Stimulated activated naive CD8-positive, alpha-beta T cell treated with anti-CD3 and anti-CD28 coated beads, Interleukin-15, amount 100 ng/mL, for 72 hours (primary cell): ENCODE data around the gene KLHL13.
"Not testable (repeated sequence)": the region's sequence is repeated elsewhere in the genome, so short reads cannot be mapped to it uniquely, and the experiment has no call there.

Experiments used
- ATAC-seq: fragments of 150-1000 bp; cut with Tn5 transposase; 2 replicates; pipeline ENCODE4 v1.10.0; 2021; ENCODE audit warnings: mild to moderate bottlenecking, moderate library complexity
- DNase-seq, 2 donors: peaks; one replicate each; pipeline ENCODE4 v3.0.0; 2021 to 2022
- H3K27ac Mint-ChIP-seq, 2 donors: one replicate each; pipeline ENCODE4 v1.8.0; 2022; ENCODE audit warnings: mild to moderate bottlenecking in 2 of 2, mixed read lengths in 2 of 2, moderate library complexity in 2 of 2
- H3K27me3 Mint-ChIP-seq: one replicate; pipeline ENCODE4 v1.8.0; 2022; ENCODE audit warnings: mixed read lengths
- H3K4me1 Mint-ChIP-seq: one replicate; pipeline ENCODE4 v1.8.0; 2022; ENCODE audit warnings: mild to moderate bottlenecking, mixed read lengths
- H3K4me3 Mint-ChIP-seq, 2 donors: one replicate each; pipeline ENCODE4 v1.8.0; 2022; ENCODE audit warnings: mild to moderate bottlenecking in 2 of 2, mixed read lengths in 2 of 2, moderate library complexity in 1 of 2
- H3K9me3 Mint-ChIP-seq, 2 donors: one replicate each; pipeline ENCODE4 v1.8.0; 2022; ENCODE audit warnings: mixed read lengths in 2 of 2

Gene KLHL13

GRCh38 chrX:118038614-118039365, 77.8 kb downstream of the KLHL13 start:
- Mint-ChIP-seq H3K9me3 (peaks cover 6 to 16% of the 10 kb centered on the region in 2 donors), H3K4me3 (no peak overlapping the region), H3K27me3 (no peaks in the 10 kb centered on the region), H3K27ac (no peak overlapping the region), H3K4me1 (no peaks in the 10 kb centered on the region)
- DNase-seq (no peak), ATAC-seq (no peak)

- H3K4me3 Mint-ChIP-seq = no peak overlapping the region
- H3K27ac Mint-ChIP-seq = no peak overlapping the region
- DNase-seq (no peak), ATAC-seq (no peak)
- no peaks in the 10 kb centered on the region for H3K9me3 Mint-ChIP-seq
- no peaks in the 10 kb centered on the region for H3K4me1 Mint-ChIP-seq
- no peaks in the 10 kb centered on the region for H3K27me3 Mint-ChIP-seq
Measured at GRCh38 chrX:118026631-118027030, 90.0 kb downstream of the KLHL13 start.

GRCh38 chrX:118025226-118025625, 91.4 kb downstream of the KLHL13 start:
- no peak overlapping the region for H3K4me3 Mint-ChIP-seq
- no peaks in the 10 kb centered on the region for H3K27me3 Mint-ChIP-seq
- DNase-seq = no peak
- peak overlapping the region in 1 of 2 donors; percentile 46 for H3K27ac Mint-ChIP-seq
- no peaks in the 10 kb centered on the region for H3K9me3 Mint-ChIP-seq
- H3K4me1 Mint-ChIP-seq = no peaks in the 10 kb centered on the region
- ATAC-seq = no peak

- ATAC-seq = no peak
Measured at GRCh38 chrX:118024482-118024881, 92.1 kb downstream of the KLHL13 start.

GRCh38 chrX:118022753-118023152, 93.9 kb downstream of the KLHL13 start:
- H3K4me3 Mint-ChIP-seq = no peak overlapping the region

More at GRCh38 chrX:118024482-118024881, 92.1 kb downstream of the KLHL13 start:
- no peaks in the 10 kb centered on the region for H3K9me3 Mint-ChIP-seq
- H3K27me3 Mint-ChIP-seq = no peaks in the 10 kb centered on the region
- no peak overlapping the region for H3K4me3 Mint-ChIP-seq
- no peaks in the 10 kb centered on the region for H3K4me1 Mint-ChIP-seq
- no peak overlapping the region for H3K27ac Mint-ChIP-seq
- no peak for DNase-seq

GRCh38 chrX:118016422-118016821, 100.2 kb downstream of the KLHL13 start:
- Mint-ChIP-seq H3K27me3 (no peaks in the 10 kb centered on the region), H3K27ac (no peak overlapping the region), H3K9me3 (peaks cover 0 to 8% of the 10 kb centered on the region in 2 donors), H3K4me1 (no peaks in the 10 kb centered on the region), H3K4me3 (no peak overlapping the region)
- no peak for DNase-seq
- no peak for ATAC-seq

More at GRCh38 chrX:118022753-118023152, 93.9 kb downstream of the KLHL13 start:
- Mint-ChIP-seq H3K27ac (no peak overlapping the region), H3K27me3 (no peaks in the 10 kb centered on the region), H3K4me1 (no peaks in the 10 kb centered on the region), H3K9me3 (no peaks in the 10 kb centered on the region)
- ATAC-seq (no peak), DNase-seq (no peak)

GRCh38 chrX:118002417-118002816, 114.2 kb downstream of the KLHL13 start:
- not testable (repeated sequence) for H3K4me3 Mint-ChIP-seq, H3K27me3 Mint-ChIP-seq, H3K9me3 Mint-ChIP-seq

GRCh38 chrX:118000518-118000917, 116.1 kb downstream of the KLHL13 start:
- no peaks in the 10 kb centered on the region for H3K4me1 Mint-ChIP-seq
- no peaks in the 10 kb centered on the region for H3K27me3 Mint-ChIP-seq
- no peaks in the 10 kb centered on the region for H3K9me3 Mint-ChIP-seq
- no peak overlapping the region for H3K27ac Mint-ChIP-seq
- ATAC-seq = no peak
- no peak for DNase-seq
- H3K4me3 Mint-ChIP-seq = no peak overlapping the region

More at GRCh38 chrX:118002417-118002816, 114.2 kb downstream of the KLHL13 start:
- not testable (repeated sequence) for ATAC-seq, H3K4me1 Mint-ChIP-seq, DNase-seq, H3K27ac Mint-ChIP-seq

- ATAC-seq = no peak
- Mint-ChIP-seq H3K9me3 (no peaks in the 10 kb centered on the region), H3K4me3 (no peak overlapping the region), H3K27ac (no peak overlapping the region), H3K27me3 (no peaks in the 10 kb centered on the region), H3K4me1 (no peaks in the 10 kb centered on the region)
- DNase-seq = no peak
Measured at GRCh38 chrX:117998171-117998570, 118.4 kb downstream of the KLHL13 start.

- Mint-ChIP-seq H3K4me1 (no peaks in the 10 kb centered on the region), H3K27me3 (no peaks in the 10 kb centered on the region), H3K4me3 (no peak overlapping the region), H3K9me3 (no peaks in the 10 kb centered on the region), H3K27ac (no peak overlapping the region)
- ATAC-seq (no peak), DNase-seq (no peak)
Measured at GRCh38 chrX:117996918-117997480, 119.6 kb downstream of the KLHL13 start.

- Mint-ChIP-seq H3K4me3 (no peak overlapping the region), H3K9me3 (no peaks in the 10 kb centered on the region), H3K27me3 (no peaks in the 10 kb centered on the region), H3K27ac (no peak overlapping the region), H3K4me1 (no peaks in the 10 kb centered on the region)
- DNase-seq (no peak), ATAC-seq (no peak)
Measured at GRCh38 chrX:117996408-117996807, 120.2 kb downstream of the KLHL13 start.

- no peaks in the 10 kb centered on the region for H3K4me1 Mint-ChIP-seq
- no peaks in the 10 kb centered on the region for H3K27me3 Mint-ChIP-seq
- H3K4me3 Mint-ChIP-seq = no peak overlapping the region
- peak overlapping the region in 1 of 2 donors; percentile 19 for H3K27ac Mint-ChIP-seq
- no peak for ATAC-seq
- H3K9me3 Mint-ChIP-seq = no peaks in the 10 kb centered on the region
- no peak for DNase-seq
Measured at GRCh38 chrX:117995378-117995777, 121.2 kb downstream of the KLHL13 start.

- ATAC-seq (no peak), DNase-seq (no peak)
- Mint-ChIP-seq H3K4me3 (no peak overlapping the region), H3K27ac (no peak overlapping the region), H3K9me3 (no peaks in the 10 kb centered on the region), H3K4me1 (no peaks in the 10 kb centered on the region), H3K27me3 (no peaks in the 10 kb centered on the region)
Measured at GRCh38 chrX:117992192-117992723, 124.4 kb downstream of the KLHL13 start.

- H3K27me3 Mint-ChIP-seq = no peaks in the 10 kb centered on the region
- no peak overlapping the region for H3K4me3 Mint-ChIP-seq
- ATAC-seq (no peak), DNase-seq (no peak)
- H3K9me3 Mint-ChIP-seq = no peaks in the 10 kb centered on the region
- no peak overlapping the region for H3K27ac Mint-ChIP-seq
- H3K4me1 Mint-ChIP-seq = no peaks in the 10 kb centered on the region
Measured at GRCh38 chrX:117990438-117990837, 126.2 kb downstream of the KLHL13 start.

- ATAC-seq (no peak), DNase-seq (no peak)
- Mint-ChIP-seq H3K4me1 (no peaks in the 10 kb centered on the region), H3K4me3 (no peak overlapping the region), H3K9me3 (no peaks in the 10 kb centered on the region), H3K27me3 (no peaks in the 10 kb centered on the region), H3K27ac (no peak overlapping the region)
Measured at GRCh38 chrX:117989512-117989911, 127.1 kb downstream of the KLHL13 start.

GRCh38 chrX:117987373-117987772, 129.2 kb downstream of the KLHL13 start:
- H3K27me3 Mint-ChIP-seq = no peaks in the 10 kb centered on the region
- H3K4me1 Mint-ChIP-seq = no peaks in the 10 kb centered on the region
- no peak overlapping the region for H3K27ac Mint-ChIP-seq
- no peaks in the 10 kb centered on the region for H3K9me3 Mint-ChIP-seq
- no peak overlapping the region for H3K4me3 Mint-ChIP-seq
- DNase-seq (no peak), ATAC-seq (no peak)
